ENCODE results near the gene CAMK2G.

- TF ChIP-seq CTCF (IDR thresholded peaks at IDR 0.05; ENCODE audit: low read length) (no peak), EZH2 (IDR thresholded peaks at IDR 0.05; ENCODE audit: borderline replicate concordance, low read length) (no peak)
Observed at GRCh38 chr10:73911553-73912004, 37.2 kb upstream of the CAMK2G start.
